WERI-Rb-1 (cell line): ENCODE results near the gene POLR3C.

Experiments used
- DNase-seq: peaks from one replicate; pipeline ENCODE4 v3.0.0-alpha.2; 2020
- H3K27ac ChIP-seq: fragments of 250-450 bp; sonication (Bioruptor Pico); 2 replicates; pipeline ENCODE4 v1.5.1; 2020; ENCODE audit warnings: mild to moderate bottlenecking, moderate library complexity
- H3K27me3 ChIP-seq: fragments of 250-450 bp; sonication (Bioruptor Pico); 2 replicates; pipeline ENCODE4 v1.5.1; 2021; ENCODE audit warnings: mild to moderate bottlenecking, low read depth, moderate library complexity; ENCODE audit not compliant: insufficient read depth, severe bottlenecking
- H3K36me3 ChIP-seq: fragments of 250-450 bp; sonication (Bioruptor Pico); 2 replicates; pipeline ENCODE4 v1.5.1; 2020; ENCODE audit warnings: mild to moderate bottlenecking, moderate library complexity
- H3K4me3 ChIP-seq: 2 replicates; pipeline ENCODE4 v1.5.1; 2011; ENCODE audit warnings: low read depth, mild to moderate bottlenecking, control low read depth, low read length
- H3K9me3 ChIP-seq: fragments of 250-450 bp; sonication (Bioruptor Pico); 2 replicates; pipeline ENCODE4 v1.5.1; 2021; ENCODE audit warnings: mild to moderate bottlenecking, moderate library complexity; ENCODE audit not compliant: severe bottlenecking
- CTCF ChIP-seq: IDR thresholded peaks from 2 replicates; pipeline ENCODE4 v1.5.1; 2011; ENCODE audit warnings: low read depth, mild to moderate bottlenecking, control low read depth, inconsistent platforms, low read length

Gene POLR3C

GRCh38 chr1:145823565-145824498, at the start of gene POLR3C, which contains the start of gene RNF115:
TSS of gene POLR3C (plus strand) at chr1:145824200. CDS start at chr1:145825777, 1,577 bp downstream.
TSS of gene RNF115 (minus strand) at chr1:145824095. CDS start at chr1:145823873, 222 bp downstream.
- Histone ChIP-seq H3K27ac (peak within 1 kb of the TSS; percentile 93), H3K27me3 (no peaks in the 10 kb centered on the region), H3K36me3 (peaks cover 44% of the 10 kb centered on the region), H3K9me3 (no peaks in the 10 kb centered on the region), H3K4me3 (peak within 1 kb of the TSS; percentile 100)
- no peak for TF ChIP-seq CTCF
- peak; percentile 99 for DNase-seq

GRCh38 chr1:145777357-145778145, 46.4 kb upstream of the POLR3C start:
- Histone ChIP-seq H3K27ac (no peak overlapping the region), H3K36me3 (peaks cover 20% of the 10 kb centered on the region), H3K27me3 (no peaks in the 10 kb centered on the region), H3K9me3 (no peaks in the 10 kb centered on the region), H3K4me3 (no peak overlapping the region)
- DNase-seq: no peak
- no peak for TF ChIP-seq CTCF

GRCh38 chr1:145778146-145778540, 45.9 kb upstream of the POLR3C start:
- no peak for DNase-seq
- Histone ChIP-seq H3K9me3 (no peaks in the 10 kb centered on the region), H3K4me3 (no peak overlapping the region), H3K27ac (no peak overlapping the region), H3K27me3 (no peaks in the 10 kb centered on the region), H3K36me3 (peaks cover 24% of the 10 kb centered on the region)
- no peak for TF ChIP-seq CTCF

- H3K27me3 ChIP-seq: no peaks in the 10 kb centered on the region
- H3K27ac ChIP-seq: no peak overlapping the region
- H3K36me3 ChIP-seq: peaks cover 36% of the 10 kb centered on the region
- H3K4me3 ChIP-seq: no peak overlapping the region
- no peak for DNase-seq
- H3K9me3 ChIP-seq: no peaks in the 10 kb centered on the region
- TF ChIP-seq CTCF: no peak
Measured at GRCh38 chr1:145782272-145783099, 41.5 kb upstream of the POLR3C start.

GRCh38 chr1:145784409-145784808, 39.6 kb upstream of the POLR3C start:
- H3K4me3 ChIP-seq: no peak overlapping the region
- no peak for TF ChIP-seq CTCF
- H3K27me3 ChIP-seq: no peaks in the 10 kb centered on the region

More at GRCh38 chr1:145784409-145784808, 39.6 kb upstream of the POLR3C start:
- Histone ChIP-seq H3K36me3 (peaks cover 34% of the 10 kb centered on the region), H3K27ac (no peak overlapping the region), H3K9me3 (no peaks in the 10 kb centered on the region)
- DNase-seq: no peak
